Stomach (tissue), 9 donors: Measurements from ENCODE around the gene FGGY. TPM values are rescaled to one million over a fixed set of nuclear protein-coding genes. Genes with fewer than 3 reads are reported as not detected.

ENCODE experiments used
- DNase-seq, 2 donors: peaks; one replicate each; pipeline versions ENCODE4 v3.0.0 to v3.0.0-alpha.2; 2013 to 2019
- H3K27ac ChIP-seq, 5 donors: fragments of 200-600 bp in 4 of 5; sonication (generic) in 4 of 5; one replicate each; pipeline ENCODE4 v1.5.1; 2013 to 2019; ENCODE audit warnings: mild to moderate bottlenecking in 1 of 5, moderate library complexity in 1 of 5
- H3K27me3 ChIP-seq, 3 donors: fragments of 200-600 bp; sonication (generic); one replicate each; pipeline ENCODE4 v1.5.1; 2017 to 2019; ENCODE audit warnings: mixed run types in 1 of 3
- H3K36me3 ChIP-seq, 4 donors: fragments of 200-600 bp; sonication (generic); 1 replicate in 3 of 4; 2 replicates in 1 of 4; pipeline ENCODE4 v1.5.1; 2016 to 2019
- H3K4me1 ChIP-seq, 4 donors: fragments of 200-600 bp; sonication (generic); one replicate each; pipeline ENCODE4 v1.5.1; 2016 to 2019
- H3K4me3 ChIP-seq, 4 donors: fragments of 200-600 bp; sonication (generic) in 3 of 4; one replicate each; pipeline ENCODE4 v1.5.1; 2016 to 2019; ENCODE audit warnings: mild to moderate bottlenecking in 1 of 4
- H3K9me3 ChIP-seq, 4 donors: fragments of 200-600 bp; sonication (generic); one replicate each; pipeline ENCODE4 v1.5.1; 2016 to 2019
- EP300 ChIP-seq: sonication (generic); formaldehyde crosslinking; IDR thresholded peaks from one replicate; pipeline ENCODE4 v1.6.1; 2017; ENCODE audit warnings: antibody characterized with exemption
- POLR2A ChIP-seq, 4 donors: fragments of 450-650 bp; IDR thresholded peaks; one replicate each; pipeline ENCODE4 v1.6.1; 2016; ENCODE audit warnings: antibody characterized with exemption in 4 of 4, control low read depth in 2 of 4, mild to moderate bottlenecking in 1 of 4, moderate library complexity in 1 of 4
- POLR2AphosphoS5 ChIP-seq, 3 donors: sonication (generic); formaldehyde crosslinking; IDR thresholded peaks; one replicate each; pipeline ENCODE4 v1.6.1; 2016; ENCODE audit warnings: antibody characterized with exemption in 3 of 3
- WGBS, 5 donors: extraction: QIAGEN DNeasy Blood & Tissue Kit in 3 of 5; methylation state at CpG; one replicate each; pipeline versions ENCODE4 v1.1.5 to v1.1.7; 2013 to 2018; 5-methylcytosine and 5-hydroxymethylcytosine counted together
- intact Hi-C: fragments of 100-400 bp; cut with DNase I; formaldehyde crosslinking; loops from one replicate; pipeline ENCODE4 v1.15.1; 2023; ENCODE audit warnings: low total_unique reads
- polyA plus RNA-seq, 3 donors: library from polyadenylated mRNA; stranded (reverse); fragments of 200-250 nt; gene quantifications; one replicate each; pipeline ENCODE4 v1.2.3, GENCODE V29; 2013
- total RNA-seq, 5 donors: library from RNA; depleted of rRNA; stranded (reverse); fragments of >200 nt; gene quantifications; one replicate each; pipeline versions ENCODE4 v1.1.0 to v1.2.3, GENCODE V29; 2014 to 2016
- TF ChIP-seq, protein P1 (sequence below), 7 experiments: fragments of 450-650 bp in 4 of 7; fragments of 200-600 bp in 3 of 7; sonication (generic) in 3 of 7; IDR thresholded peaks; one replicate each; pipeline ENCODE4 v1.5.1; 2016 to 2019; ENCODE audit warnings: antibody characterized with exemption in 7 of 7, control low read depth in 2 of 7, mild to moderate bottlenecking in 1 of 7
- donor health status: healthy with polysubstance abuse.
- donor health status: Bipolar disorder and iron deficiency.
- donor health status: healthy.

Gene FGGY
- total and polyA plus RNA-seq, 8 donors, result 6.2 to 40.6 (median 10.8) TPM

DNA sequence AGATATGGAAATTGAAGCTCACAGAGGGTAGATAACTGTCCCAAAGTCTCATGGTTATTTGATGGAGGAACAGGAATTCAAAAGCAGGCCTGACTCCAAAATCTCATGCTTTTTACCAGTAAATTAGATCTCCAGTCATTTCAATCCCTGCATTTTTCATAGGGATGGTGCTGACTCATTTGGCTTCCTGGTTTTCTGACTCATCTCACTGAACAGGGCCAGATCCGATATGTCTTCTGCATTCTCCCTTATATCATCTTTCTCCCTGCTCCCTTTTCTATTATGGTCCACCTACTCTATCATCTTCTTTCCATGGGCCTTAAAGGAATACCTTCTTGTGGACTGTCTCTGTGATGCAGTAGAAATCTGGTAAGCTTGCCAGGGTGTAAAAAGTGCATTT lies 187.2 kb downstream of the FGGY start:
- TF ChIP-seq, protein P1, sequence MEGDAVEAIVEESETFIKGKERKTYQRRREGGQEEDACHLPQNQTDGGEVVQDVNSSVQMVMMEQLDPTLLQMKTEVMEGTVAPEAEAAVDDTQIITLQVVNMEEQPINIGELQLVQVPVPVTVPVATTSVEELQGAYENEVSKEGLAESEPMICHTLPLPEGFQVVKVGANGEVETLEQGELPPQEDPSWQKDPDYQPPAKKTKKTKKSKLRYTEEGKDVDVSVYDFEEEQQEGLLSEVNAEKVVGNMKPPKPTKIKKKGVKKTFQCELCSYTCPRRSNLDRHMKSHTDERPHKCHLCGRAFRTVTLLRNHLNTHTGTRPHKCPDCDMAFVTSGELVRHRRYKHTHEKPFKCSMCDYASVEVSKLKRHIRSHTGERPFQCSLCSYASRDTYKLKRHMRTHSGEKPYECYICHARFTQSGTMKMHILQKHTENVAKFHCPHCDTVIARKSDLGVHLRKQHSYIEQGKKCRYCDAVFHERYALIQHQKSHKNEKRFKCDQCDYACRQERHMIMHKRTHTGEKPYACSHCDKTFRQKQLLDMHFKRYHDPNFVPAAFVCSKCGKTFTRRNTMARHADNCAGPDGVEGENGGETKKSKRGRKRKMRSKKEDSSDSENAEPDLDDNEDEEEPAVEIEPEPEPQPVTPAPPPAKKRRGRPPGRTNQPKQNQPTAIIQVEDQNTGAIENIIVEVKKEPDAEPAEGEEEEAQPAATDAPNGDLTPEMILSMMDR (IDR thresholded peaks at IDR 0.05), result no peak
- TF ChIP-seq POLR2A (IDR thresholded peaks at IDR 0.05) (no peak), POLR2AphosphoS5 (IDR thresholded peaks at IDR 0.05) (peak in 1 of 3 donors; percentile 62), EP300 (no peak)
- Histone ChIP-seq H3K4me1 (peaks cover 0 to 16% (median 0%) of the 10 kb centered on the region in 4 donors), H3K27ac (peak overlapping the region in 2 of 5 donors; percentile 25 to 26), H3K9me3 (no peaks in the 10 kb centered on the region), H3K4me3 (no peak overlapping the region), H3K36me3 (no peaks in the 10 kb centered on the region), H3K27me3 (no peaks in the 10 kb centered on the region)
- intact Hi-C loops, result no loop called here
- DNase-seq, result no peak
- 62 to 77% (median 72%) methylated on average over 1 of the region's 1 CpG for WGBS, 5 donors

GRCh38 chr1:59485171-59485570 lies 188.3 kb downstream of the FGGY start:
- H3K36me3 ChIP-seq, result no peaks in the 10 kb centered on the region
- intact Hi-C loops, result no loop called here
- no peak for DNase-seq
- TF ChIP-seq, protein P1 (IDR thresholded peaks at IDR 0.05), result no peak
- TF ChIP-seq POLR2AphosphoS5 (IDR thresholded peaks at IDR 0.05) (no peak), EP300 (no peak), POLR2A (IDR thresholded peaks at IDR 0.05) (no peak)
- no peak overlapping the region for H3K27ac ChIP-seq
- 89 to 96% (median 95%) methylated on average over 2 of the region's 2 CpGs for WGBS, 5 donors
- H3K27me3 ChIP-seq, result no peaks in the 10 kb centered on the region
- H3K9me3 ChIP-seq, result no peaks in the 10 kb centered on the region
- no peak overlapping the region for H3K4me3 ChIP-seq
- peaks cover 0 to 16% (median 0%) of the 10 kb centered on the region in 4 donors for H3K4me1 ChIP-seq

- no peak for DNase-seq
- no peaks in the 10 kb centered on the region for H3K9me3 ChIP-seq
- H3K27me3 ChIP-seq, result no peaks in the 10 kb centered on the region
- H3K4me1 ChIP-seq, result peaks cover 0 to 16% (median 0%) of the 10 kb centered on the region in 4 donors
- intact Hi-C loops, result no loop called here
- H3K27ac ChIP-seq, result no peak overlapping the region
- H3K36me3 ChIP-seq, result no peaks in the 10 kb centered on the region
- 78 to 91% (median 84%) methylated on average over 2 of the region's 2 CpGs for WGBS, 5 donors
- H3K4me3 ChIP-seq, result no peak overlapping the region
- TF ChIP-seq POLR2AphosphoS5 (IDR thresholded peaks at IDR 0.05), result no peak
- no peak for TF ChIP-seq POLR2A (IDR thresholded peaks at IDR 0.05)
- TF ChIP-seq EP300, result no peak
- TF ChIP-seq, protein P1 (IDR thresholded peaks at IDR 0.05), result no peak
These were observed 189.1 kb downstream of the FGGY start for GRCh38 chr1:59485949-59486348.

GRCh38 chr1:59486615-59487014 lies 189.7 kb downstream of the FGGY start:
- 35 to 56% (median 51%) methylated on average over 2 of the region's 2 CpGs for WGBS, 5 donors
- Histone ChIP-seq H3K27ac (no peak overlapping the region), H3K36me3 (no peaks in the 10 kb centered on the region)

More at GRCh38 chr1:59486615-59487014, 189.7 kb downstream of the FGGY start:
- DNase-seq, result no peak
- Histone ChIP-seq H3K9me3 (no peaks in the 10 kb centered on the region), H3K4me3 (no peak overlapping the region), H3K27me3 (no peaks in the 10 kb centered on the region), H3K4me1 (peaks cover 0 to 16% (median 0%) of the 10 kb centered on the region in 4 donors)
- TF ChIP-seq POLR2AphosphoS5 (IDR thresholded peaks at IDR 0.05) (no peak), EP300 (no peak), POLR2A (IDR thresholded peaks at IDR 0.05) (no peak)
- TF ChIP-seq, protein P1 (IDR thresholded peaks at IDR 0.05), result no peak
- intact Hi-C loops, result no loop called here
